Astrocyte (in vitro differentiated cells and primary cell): ENCODE data around the gene RPS6KA2. TPM values are rescaled to one million over a fixed set of nuclear protein-coding genes. Genes with fewer than 3 reads are reported as not detected.

Source experiments
- DNase-seq: peaks from one replicate; pipeline ENCODE4 v3.0.0-alpha.2; 2010; ENCODE audit warnings: low read depth
- FAIRE-seq: peaks from 2 replicates; lab custom pipeline; 2011; peaks lifted over from hg19 to GRCh38; lab: Jason Lieb, UNC
- H2AFZ ChIP-seq: 2 replicates; pipeline ENCODE4 v1.6.0; 2012; ENCODE audit warnings: low read depth, low read length, inconsistent platforms
- H3K27ac ChIP-seq: 2 replicates; pipeline ENCODE4 v1.5.1; 2011; ENCODE audit warnings: low read depth, low read length, inconsistent platforms
- H3K27me3 ChIP-seq: 2 replicates; pipeline ENCODE4 v1.6.0; 2011; ENCODE audit warnings: low read length, inconsistent platforms; ENCODE audit not compliant: insufficient read depth
- H3K36me3 ChIP-seq: 2 replicates; pipeline ENCODE4 v1.5.1; 2011; ENCODE audit warnings: low read length, inconsistent platforms; ENCODE audit not compliant: insufficient read depth
- H3K4me1 ChIP-seq: 2 replicates; pipeline ENCODE4 v1.5.1; 2011; ENCODE audit warnings: low read length, inconsistent platforms; ENCODE audit not compliant: insufficient read depth
- H3K4me2 ChIP-seq: 2 replicates; pipeline ENCODE4 v1.6.0; 2012; ENCODE audit warnings: low read length, inconsistent platforms
- H3K4me3 ChIP-seq: 2 replicates; pipeline ENCODE4 v1.5.1; 2011; ENCODE audit warnings: low read depth, mild to moderate bottlenecking, low read length, inconsistent platforms; ENCODE audit not compliant: insufficient read depth
- H3K79me2 ChIP-seq: 2 replicates; pipeline ENCODE4 v1.6.0; 2012; ENCODE audit warnings: mild to moderate bottlenecking, low read length, inconsistent platforms; ENCODE audit not compliant: insufficient read depth
- H3K9ac ChIP-seq: 2 replicates; pipeline ENCODE4 v1.6.0; 2012; ENCODE audit warnings: mild to moderate bottlenecking, low read length, inconsistent platforms
- H3K9me3 ChIP-seq: 2 replicates; pipeline ENCODE4 v1.5.1; 2012; ENCODE audit warnings: low read depth, mild to moderate bottlenecking, low read length, inconsistent platforms; ENCODE audit not compliant: insufficient read depth
- H4K20me1 ChIP-seq: 2 replicates; pipeline ENCODE4 v1.6.0; 2012; ENCODE audit warnings: low read length, inconsistent platforms; ENCODE audit not compliant: insufficient read depth
- H3K27ac Mint-ChIP-seq: one replicate; pipeline ENCODE4 v1.8.0; 2021; ENCODE audit warnings: mild to moderate bottlenecking, mixed read lengths; ENCODE audit not compliant: unreplicated experiment
- H3K27me3 Mint-ChIP-seq: one replicate; pipeline ENCODE4 v1.8.0; 2021; ENCODE audit warnings: low read depth, mixed read lengths; ENCODE audit not compliant: unreplicated experiment
- H3K36me3 Mint-ChIP-seq: one replicate; pipeline ENCODE4 v1.8.0; 2021; ENCODE audit warnings: low read depth, mixed read lengths; ENCODE audit not compliant: unreplicated experiment
- H3K4me1 Mint-ChIP-seq: one replicate; pipeline ENCODE4 v1.8.0; 2021; ENCODE audit warnings: low read depth, mixed read lengths; ENCODE audit not compliant: unreplicated experiment
- H3K4me3 Mint-ChIP-seq: one replicate; pipeline ENCODE4 v1.8.0; 2021; ENCODE audit warnings: mild to moderate bottlenecking, moderate library complexity, mixed read lengths; ENCODE audit not compliant: unreplicated experiment
- H3K9me3 Mint-ChIP-seq: one replicate; pipeline ENCODE4 v1.8.0; 2021; ENCODE audit warnings: mild to moderate bottlenecking, mixed read lengths; ENCODE audit not compliant: unreplicated experiment
- CTCF ChIP-seq: IDR thresholded peaks from 2 replicates; pipeline ENCODE4 v1.5.1; 2011; ENCODE audit warnings: low read depth, mild to moderate bottlenecking, inconsistent platforms, low read length, moderate library complexity; ENCODE audit not compliant: insufficient read depth
- EZH2 ChIP-seq: IDR thresholded peaks from 2 replicates; pipeline ENCODE4 v1.6.1; 2012; ENCODE audit warnings: mild to moderate bottlenecking, low read length, inconsistent platforms; ENCODE audit not compliant: insufficient read depth
- total RNA-seq: library from RNA; stranded (reverse); gene quantifications from 2 replicates; pipeline ENCODE4 v1.2.1, GENCODE V29; 2021

Gene RPS6KA2
- total RNA-seq, 1 donor from 2014 or later = 33.5 TPM

DNA sequence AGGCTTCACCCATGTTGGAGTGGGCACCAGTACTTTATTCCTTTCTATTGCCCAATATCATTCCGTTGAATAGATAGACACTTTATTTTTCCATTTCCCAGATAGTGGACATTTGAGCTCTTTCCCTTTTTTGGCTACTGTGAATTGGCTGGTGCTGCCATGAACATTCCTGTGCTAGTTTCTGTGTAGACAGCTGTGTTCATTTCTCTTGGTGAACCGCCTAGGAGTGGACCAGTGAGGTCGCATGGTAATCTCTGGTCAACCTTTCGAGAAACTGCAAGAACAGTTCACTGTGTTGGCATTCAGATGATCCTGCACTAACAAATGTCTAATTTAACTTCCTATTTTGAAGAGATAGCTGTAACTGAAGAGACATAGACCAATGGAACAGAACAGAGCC is 99.2 kb downstream of the RPS6KA2 start:
- no peak overlapping the region for H3K4me3 Mint-ChIP-seq

DNA sequence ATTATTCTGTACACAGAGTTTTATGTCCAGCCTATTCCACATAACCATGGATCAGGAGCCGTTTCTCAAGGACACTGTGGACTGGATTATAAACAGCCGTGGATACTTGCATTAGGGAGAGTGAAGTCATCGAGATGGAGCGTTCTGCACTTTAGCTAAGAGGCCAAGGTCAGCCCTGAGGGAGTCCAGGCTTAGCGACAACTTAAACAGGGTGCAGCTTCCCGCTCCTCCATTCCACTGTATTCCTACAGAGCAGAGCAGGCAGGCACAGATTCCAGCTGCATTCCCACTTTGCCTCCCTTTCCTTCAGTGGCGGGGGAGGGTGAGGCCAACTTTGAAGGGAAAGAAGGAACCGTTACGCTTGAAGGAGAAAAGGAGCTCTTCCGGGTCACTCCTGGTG is 100.1 kb downstream of the RPS6KA2 start:
- FAIRE-seq (no peak), DNase-seq (no peak)
- Histone ChIP-seq H2AFZ (no peak overlapping the region), H3K79me2 (no peaks in the 10 kb centered on the region), H4K20me1 (peaks cover 9% of the 10 kb centered on the region), H3K36me3 (no peaks in the 10 kb centered on the region), H3K27me3 (no peaks in the 10 kb centered on the region), H3K9me3 (no peaks in the 10 kb centered on the region), H3K4me2 (no peak overlapping the region), H3K4me1 (no peaks in the 10 kb centered on the region), H3K4me3 (no peak overlapping the region), H3K9ac (no peak overlapping the region), H3K27ac (no peak overlapping the region)
- H3K27me3 Mint-ChIP-seq = no peaks in the 10 kb centered on the region
- peaks cover 13% of the 10 kb centered on the region for H3K4me1 Mint-ChIP-seq
- no peak overlapping the region for H3K27ac Mint-ChIP-seq
- peaks cover 3% of the 10 kb centered on the region for H3K9me3 Mint-ChIP-seq
- TF ChIP-seq CTCF (no peak), EZH2 (no peak)
- H3K36me3 Mint-ChIP-seq = peaks cover 31% of the 10 kb centered on the region
- H3K4me3 Mint-ChIP-seq = no peak overlapping the region

More for the DNA sequence above, 99.2 kb downstream of the RPS6KA2 start:
- H3K9me3 ChIP-seq = no peaks in the 10 kb centered on the region
- H3K4me2 ChIP-seq = no peak overlapping the region
- no peak overlapping the region for H2AFZ ChIP-seq
- H3K27me3 ChIP-seq = no peaks in the 10 kb centered on the region
- Mint-ChIP-seq H3K36me3 (peaks cover 29% of the 10 kb centered on the region), H3K4me1 (peaks cover 11% of the 10 kb centered on the region), H3K27ac (no peak overlapping the region), H3K9me3 (peaks cover 3% of the 10 kb centered on the region), H3K27me3 (no peaks in the 10 kb centered on the region)
- no peak overlapping the region for H3K4me3 ChIP-seq
- no peaks in the 10 kb centered on the region for H3K4me1 ChIP-seq
- peaks cover 9% of the 10 kb centered on the region for H4K20me1 ChIP-seq
- H3K27ac ChIP-seq = no peak overlapping the region
- H3K9ac ChIP-seq = no peak overlapping the region
- FAIRE-seq = no peak
- no peaks in the 10 kb centered on the region for H3K36me3 ChIP-seq
- no peaks in the 10 kb centered on the region for H3K79me2 ChIP-seq
- no peak for TF ChIP-seq CTCF
- DNase-seq = no peak

DNA sequence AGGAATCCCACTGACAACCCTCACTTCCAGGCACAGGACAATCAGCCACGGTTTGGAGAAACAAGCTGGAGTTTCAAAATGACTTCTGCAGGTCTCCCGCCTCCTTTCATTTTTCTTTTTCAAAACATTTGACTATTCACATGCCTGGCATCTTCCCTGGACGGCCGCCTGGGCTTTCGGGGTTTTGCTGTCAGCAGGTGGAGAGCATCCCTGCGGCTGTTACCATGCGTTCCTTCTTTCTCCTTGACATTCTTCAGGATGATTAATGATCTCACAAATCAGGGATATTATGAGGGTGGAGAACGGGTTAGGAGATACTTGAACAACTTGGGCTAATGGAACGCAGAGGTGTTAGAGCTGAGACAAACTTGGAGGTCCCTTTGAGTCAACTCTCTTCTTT is 101.5 kb downstream of the RPS6KA2 start:
- peaks cover 34% of the 10 kb centered on the region for H3K36me3 Mint-ChIP-seq
- no peak overlapping the region for H3K9ac ChIP-seq
- H3K4me2 ChIP-seq = no peak overlapping the region
- FAIRE-seq = no peak
- H3K9me3 ChIP-seq = no peaks in the 10 kb centered on the region
- peaks cover 4% of the 10 kb centered on the region for H3K9me3 Mint-ChIP-seq
- H3K4me1 ChIP-seq = peaks cover 8% of the 10 kb centered on the region
- no peak for DNase-seq
- H3K4me3 Mint-ChIP-seq = no peak overlapping the region
- H3K27me3 Mint-ChIP-seq = no peaks in the 10 kb centered on the region
- H3K36me3 ChIP-seq = no peaks in the 10 kb centered on the region
- H4K20me1 ChIP-seq = peaks cover 9% of the 10 kb centered on the region
- no peak overlapping the region for H3K27ac ChIP-seq
- H3K79me2 ChIP-seq = no peaks in the 10 kb centered on the region
- H3K4me3 ChIP-seq = no peak overlapping the region
- H3K27ac Mint-ChIP-seq = no peak overlapping the region
- no peaks in the 10 kb centered on the region for H3K27me3 ChIP-seq
- TF ChIP-seq CTCF = no peak
- no peak for TF ChIP-seq EZH2
- H2AFZ ChIP-seq = no peak overlapping the region
- peaks cover 16% of the 10 kb centered on the region for H3K4me1 Mint-ChIP-seq
